GM18526 (cell line): ENCODE measurements around the gene AHRR.

Experiments
- POLR2A ChIP-seq: IDR thresholded peaks from 3 replicates; pipeline ENCODE4 v1.6.1; 2011; ENCODE audit not compliant: insufficient read length; ENCODE audit errors: extremely low read depth

The AHRR gene

GRCh38 chr5:380701-381309, 59.3 kb downstream of the AHRR start:
- no peak for TF ChIP-seq POLR2A

DNA sequence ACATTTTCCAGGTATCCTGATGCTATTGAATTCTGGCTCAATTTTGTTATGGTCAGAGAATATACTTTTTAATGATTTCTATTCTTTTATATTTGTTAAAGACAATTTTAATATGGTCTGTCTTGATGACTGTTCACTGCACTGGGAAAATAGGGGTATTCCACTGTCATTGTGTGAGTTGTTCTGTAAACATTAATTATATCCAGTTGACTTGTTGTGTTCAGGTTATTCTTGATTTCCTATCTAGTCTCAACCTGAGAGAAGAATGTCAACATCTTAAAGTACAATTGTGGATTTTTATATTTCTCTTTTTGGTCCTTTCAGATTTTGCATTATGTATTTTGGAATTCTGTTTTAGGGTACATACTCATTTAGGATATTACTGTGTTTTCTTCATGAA, 61.6 kb downstream of the AHRR start:
- TF ChIP-seq POLR2A: no peak

DNA sequence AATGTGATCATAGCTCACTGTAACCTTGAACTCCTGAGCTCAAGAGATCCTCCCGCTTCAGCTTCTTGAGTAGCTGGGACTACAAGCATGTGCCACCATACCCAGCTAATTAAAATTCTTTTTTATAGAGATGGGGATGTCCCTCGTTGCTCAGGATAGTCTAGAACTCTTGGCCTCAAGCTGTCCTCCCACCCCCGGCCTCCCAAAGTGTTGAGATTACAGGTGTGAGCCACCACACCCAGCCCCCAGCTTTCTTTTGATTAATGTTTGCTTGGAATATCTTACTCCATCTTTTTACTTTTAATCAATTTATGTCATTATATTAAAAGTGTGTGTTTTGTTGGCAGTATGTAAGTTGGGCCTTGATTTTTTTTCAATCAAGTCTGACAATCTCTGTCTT, 62.1 kb downstream of the AHRR start:
- no peak for TF ChIP-seq POLR2A

GRCh38 chr5:385321-385720, 63.8 kb downstream of the AHRR start:
- no peak for TF ChIP-seq POLR2A

GRCh38 chr5:386432-387341, 65.2 kb downstream of the AHRR start:
- no peak for TF ChIP-seq POLR2A

- TF ChIP-seq POLR2A: no peak
These were observed 66.2 kb downstream of the AHRR start for GRCh38 chr5:387491-388265.

GRCh38 chr5:388266-389196, 67.0 kb downstream of the AHRR start:
- TF ChIP-seq POLR2A: no peak

GRCh38 chr5:389197-389821, 67.8 kb downstream of the AHRR start:
- no peak for TF ChIP-seq POLR2A

- TF ChIP-seq POLR2A: no peak
These were observed 68.5 kb downstream of the AHRR start for GRCh38 chr5:389891-390622.

DNA sequence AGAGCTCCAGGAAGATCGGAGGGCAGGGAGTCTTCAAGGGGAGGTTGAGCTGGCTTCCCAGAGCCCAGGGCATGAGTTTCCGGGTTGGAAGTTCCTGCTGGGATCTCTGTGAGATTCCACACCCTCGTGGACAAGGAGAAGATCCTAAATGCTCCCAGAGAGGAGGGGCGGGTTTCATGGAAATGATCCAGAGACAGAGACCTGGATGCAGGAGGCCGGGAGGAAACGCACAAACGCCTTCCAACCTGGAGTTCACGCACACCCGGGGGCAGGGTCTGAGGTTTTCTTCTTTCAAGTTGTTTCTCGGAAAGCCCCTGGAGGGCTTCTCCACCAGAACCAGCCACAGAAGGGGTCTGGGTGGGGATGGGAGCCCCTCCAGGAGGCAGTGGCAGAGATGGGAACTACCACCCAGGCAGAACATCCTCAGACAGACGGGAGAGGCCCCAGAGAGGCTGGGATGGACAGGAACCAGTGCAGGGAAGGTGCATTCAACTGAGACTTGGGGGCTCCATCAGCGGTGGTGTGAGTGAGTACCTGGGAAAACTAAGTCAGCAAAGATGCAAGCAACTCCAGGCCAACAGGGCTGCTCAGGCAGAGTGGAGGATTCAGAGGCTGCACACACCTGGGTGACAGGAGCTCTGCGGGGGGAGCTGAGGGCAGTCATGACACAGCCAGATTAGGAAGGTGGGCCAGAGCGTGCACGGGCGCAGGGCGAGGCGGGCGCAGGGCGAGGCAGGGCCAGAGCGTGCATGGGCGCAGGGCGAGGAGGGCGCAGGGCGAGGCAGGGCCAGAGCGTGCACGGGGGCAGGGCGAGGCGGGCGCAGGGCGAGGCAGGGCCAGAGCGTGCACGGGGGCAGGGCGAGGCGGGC, 69.3 kb downstream of the AHRR start:
- no peak for TF ChIP-seq POLR2A

DNA sequence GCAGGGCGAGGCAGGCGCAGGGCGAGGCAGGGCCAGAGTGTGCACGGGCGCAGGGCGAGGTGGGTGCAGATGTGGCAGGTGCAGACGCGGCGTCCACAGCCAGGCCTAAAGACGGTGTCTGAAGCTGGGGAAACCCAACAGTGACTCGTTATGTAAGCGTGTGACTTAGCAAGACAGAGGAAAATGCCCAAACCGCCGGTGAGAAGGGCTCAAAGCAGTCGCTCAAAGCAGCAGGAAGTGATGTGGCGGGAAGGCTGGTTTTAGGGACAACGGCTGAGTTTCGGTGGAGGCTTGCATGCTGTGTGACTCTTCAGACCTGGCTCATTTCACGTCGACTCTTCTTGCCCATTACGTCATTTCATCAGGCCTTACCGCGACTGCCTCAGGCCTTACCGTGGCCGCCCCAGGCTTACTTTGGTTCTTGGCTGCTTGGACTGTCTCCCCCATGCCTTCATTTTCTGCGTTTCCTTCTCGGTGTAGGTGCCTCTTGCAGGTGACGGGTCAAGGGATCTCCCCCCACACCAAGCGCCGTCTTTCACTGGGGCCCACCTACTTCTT, 71.0 kb downstream of the AHRR start:
- TF ChIP-seq POLR2A: no peak

DNA sequence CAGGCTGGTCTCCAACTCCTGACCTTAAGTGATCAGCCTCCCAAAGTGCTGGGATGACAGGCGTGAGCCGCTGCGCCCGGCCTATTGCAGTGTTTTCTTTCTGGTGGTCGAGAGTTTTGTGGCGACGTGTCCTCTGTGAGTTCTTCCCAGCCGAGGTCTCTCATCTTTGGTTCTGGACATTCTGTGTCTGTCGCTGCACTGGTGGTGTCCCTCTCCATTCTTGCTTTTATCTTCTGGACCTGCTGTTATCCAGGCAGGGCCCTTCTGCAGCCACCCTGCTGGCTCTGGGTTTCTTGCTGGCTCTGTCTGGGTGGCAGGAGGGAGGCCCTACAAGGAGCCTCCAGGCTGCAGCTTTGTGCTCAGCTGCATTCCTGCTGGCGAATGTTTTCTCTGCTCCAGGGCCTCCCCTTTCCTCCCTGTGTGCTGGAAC, 72.3 kb downstream of the AHRR start:
- no peak for TF ChIP-seq POLR2A

GRCh38 chr5:394671-395155, 73.2 kb downstream of the AHRR start:
- TF ChIP-seq POLR2A: no peak
